ENCODE results near the gene ADAMTSL1. TPM values are rescaled to one million over a fixed set of nuclear protein-coding genes. Genes with fewer than 3 reads are reported as not detected.
A peak's percentile ranks its signal among the peaks of the same experiment; 100 is the strongest.

Gene ADAMTSL1
- total RNA-seq, 1 experiment from 2014 or later = not detected

DNA sequence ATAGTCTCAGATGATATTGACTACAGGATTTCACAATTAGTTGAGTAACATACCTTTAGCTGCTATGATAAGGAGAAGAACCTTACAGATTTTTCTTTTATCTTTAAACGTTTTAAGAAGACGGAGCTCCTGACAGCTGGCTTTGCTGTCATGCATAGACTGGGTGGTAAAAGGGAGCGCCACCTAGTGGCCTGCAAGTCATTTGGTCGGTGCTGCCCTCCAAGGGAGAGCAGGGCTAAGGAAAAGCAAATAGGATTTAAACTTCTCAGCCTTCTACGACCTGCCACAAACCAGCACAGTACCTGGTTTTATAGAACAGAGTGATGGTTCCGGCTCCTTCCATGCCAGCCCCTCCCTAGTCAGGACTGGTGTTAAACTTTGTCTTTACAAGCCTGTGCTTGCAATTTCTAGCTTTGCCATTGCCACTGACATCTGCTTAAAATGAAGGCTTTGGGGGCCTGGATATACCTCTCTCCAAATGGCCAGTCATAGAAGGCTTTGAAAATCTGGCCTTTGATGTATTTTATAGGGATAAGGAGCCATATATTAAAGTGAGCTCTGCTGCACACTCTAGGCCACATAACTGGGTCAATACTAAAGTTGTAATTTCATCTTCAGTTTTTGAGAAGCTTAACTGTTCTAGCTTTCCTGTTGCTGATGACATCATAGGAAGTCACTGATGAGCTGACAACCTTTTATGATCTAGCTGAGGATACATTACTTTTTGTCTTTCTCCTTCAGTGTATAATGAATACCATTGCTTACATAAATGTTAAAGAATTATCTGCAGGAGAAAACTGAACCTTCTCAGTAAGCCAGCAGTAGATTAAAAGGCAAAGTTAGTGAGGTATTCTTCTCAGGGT lies 31.1 kb upstream of the ADAMTSL1 start:
- H3K9ac ChIP-seq (ENCODE audit: low read length) = no peak overlapping the region
- DNase-seq (ENCODE audit: low read depth, low spot score) (peak; percentile 43), ATAC-seq (peak; percentile 97)
- CTCF ChIA-PET = interaction anchor here (0.8 to 1.5 kb wide), 5 partner anchors 8 to 632 kb away, joined by 3 to 9 read pairs (median 5); no protein-coding TSS in a partner anchor
- no peak overlapping the region for H2AFZ ChIP-seq (ENCODE audit: low read depth, low read length, poor library complexity, severe bottlenecking)
- H3K27ac ChIP-seq (ENCODE audit: low read depth, low read length) = no peak overlapping the region
- POLR2A ChIA-PET = no interaction called here
- RAD21 ChIA-PET (ENCODE audit: low non-redundant PET in 1 of 2, low total read pairs in 2 of 2, uncharacterized antibody in 2 of 2, unreplicated experiment in 2 of 2) = interaction anchor here (0.5 to 1.1 kb wide), 4 partner anchors 188 to 570 kb away, joined by 3 read pairs; no protein-coding TSS in a partner anchor
- no peak overlapping the region for H3K4me3 ChIP-seq (replicated peaks in 1 of 2; ENCODE audit: low read depth in 1 of 2, low read length in 2 of 2)
- no peak overlapping the region for H3K4me2 ChIP-seq (ENCODE audit: low read length)
- H3K9me2 ChIP-seq (ENCODE audit: insufficient read depth) = no peaks in the 10 kb centered on the region
- TF ChIP-seq SRF (IDR thresholded peaks at IDR 0.05; ENCODE audit: low read depth) (no peak), EZH2phosphoT487 (IDR thresholded peaks at IDR 0.05; ENCODE audit: borderline replicate concordance) (no peak), SP1 (IDR thresholded peaks at IDR 0.05; ENCODE audit: low read depth) (no peak), RAD21 (IDR thresholded peaks at IDR 0.05; ENCODE audit: low read depth) (peak; percentile 47), EZH2 (IDR thresholded peaks at IDR 0.05) (no peak)
- TF ChIP-seq, protein P1, sequence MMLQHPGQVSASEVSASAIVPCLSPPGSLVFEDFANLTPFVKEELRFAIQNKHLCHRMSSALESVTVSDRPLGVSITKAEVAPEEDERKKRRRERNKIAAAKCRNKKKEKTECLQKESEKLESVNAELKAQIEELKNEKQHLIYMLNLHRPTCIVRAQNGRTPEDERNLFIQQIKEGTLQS (IDR thresholded peaks at IDR 0.05) = no peak
- TF ChIP-seq, protein P2, sequence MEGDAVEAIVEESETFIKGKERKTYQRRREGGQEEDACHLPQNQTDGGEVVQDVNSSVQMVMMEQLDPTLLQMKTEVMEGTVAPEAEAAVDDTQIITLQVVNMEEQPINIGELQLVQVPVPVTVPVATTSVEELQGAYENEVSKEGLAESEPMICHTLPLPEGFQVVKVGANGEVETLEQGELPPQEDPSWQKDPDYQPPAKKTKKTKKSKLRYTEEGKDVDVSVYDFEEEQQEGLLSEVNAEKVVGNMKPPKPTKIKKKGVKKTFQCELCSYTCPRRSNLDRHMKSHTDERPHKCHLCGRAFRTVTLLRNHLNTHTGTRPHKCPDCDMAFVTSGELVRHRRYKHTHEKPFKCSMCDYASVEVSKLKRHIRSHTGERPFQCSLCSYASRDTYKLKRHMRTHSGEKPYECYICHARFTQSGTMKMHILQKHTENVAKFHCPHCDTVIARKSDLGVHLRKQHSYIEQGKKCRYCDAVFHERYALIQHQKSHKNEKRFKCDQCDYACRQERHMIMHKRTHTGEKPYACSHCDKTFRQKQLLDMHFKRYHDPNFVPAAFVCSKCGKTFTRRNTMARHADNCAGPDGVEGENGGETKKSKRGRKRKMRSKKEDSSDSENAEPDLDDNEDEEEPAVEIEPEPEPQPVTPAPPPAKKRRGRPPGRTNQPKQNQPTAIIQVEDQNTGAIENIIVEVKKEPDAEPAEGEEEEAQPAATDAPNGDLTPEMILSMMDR (IDR thresholded peaks at IDR 0.05 in 2 of 3, conservative IDR thresholded peaks at IDR 0.05 in 1 of 3; ENCODE audit: borderline replicate concordance in 1 of 3, insufficient read depth in 1 of 3, low read depth in 2 of 3, low read length in 2 of 3) = peak; percentile 60 to 87 (median 82)
- TF ChIP-seq, protein P3, sequence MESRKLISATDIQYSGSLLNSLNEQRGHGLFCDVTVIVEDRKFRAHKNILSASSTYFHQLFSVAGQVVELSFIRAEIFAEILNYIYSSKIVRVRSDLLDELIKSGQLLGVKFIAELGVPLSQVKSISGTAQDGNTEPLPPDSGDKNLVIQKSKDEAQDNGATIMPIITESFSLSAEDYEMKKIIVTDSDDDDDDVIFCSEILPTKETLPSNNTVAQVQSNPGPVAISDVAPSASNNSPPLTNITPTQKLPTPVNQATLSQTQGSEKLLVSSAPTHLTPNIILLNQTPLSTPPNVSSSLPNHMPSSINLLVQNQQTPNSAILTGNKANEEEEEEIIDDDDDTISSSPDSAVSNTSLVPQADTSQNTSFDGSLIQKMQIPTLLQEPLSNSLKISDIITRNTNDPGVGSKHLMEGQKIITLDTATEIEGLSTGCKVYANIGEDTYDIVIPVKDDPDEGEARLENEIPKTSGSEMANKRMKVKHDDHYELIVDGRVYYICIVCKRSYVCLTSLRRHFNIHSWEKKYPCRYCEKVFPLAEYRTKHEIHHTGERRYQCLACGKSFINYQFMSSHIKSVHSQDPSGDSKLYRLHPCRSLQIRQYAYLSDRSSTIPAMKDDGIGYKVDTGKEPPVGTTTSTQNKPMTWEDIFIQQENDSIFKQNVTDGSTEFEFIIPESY (IDR thresholded peaks at IDR 0.05; ENCODE audit: extremely low read depth, insufficient replicate concordance, low read length) = no peak
- no peaks in the 10 kb centered on the region for H3K9me3 ChIP-seq (ENCODE audit: control insufficient read depth in 1 of 2, insufficient read depth in 1 of 2, low read depth in 1 of 2, low read length in 2 of 2)
- BruUV-seq (replicated peaks) = no TSS peak
- no peaks in the 10 kb centered on the region for H3K27me3 ChIP-seq (ENCODE audit: insufficient read depth, low read length)
- no peaks in the 10 kb centered on the region for H3K79me2 ChIP-seq (ENCODE audit: insufficient read depth, low read length)
- H4K20me1 ChIP-seq (ENCODE audit: insufficient read depth) = no peaks in the 10 kb centered on the region
- intact Hi-C loops (cut with micrococcal nuclease) = loop anchor here (1.0 to 5.0 kb wide), 2 partner anchors 188 to 1014 kb away; no protein-coding TSS in a partner anchor
- H3K36me3 ChIP-seq (ENCODE audit: control insufficient read depth in 1 of 2, insufficient read depth in 2 of 2, low read length in 2 of 2) = no peaks in the 10 kb centered on the region
- no peaks in the 10 kb centered on the region for H3K4me1 ChIP-seq (ENCODE audit: control insufficient read depth in 1 of 2, insufficient read depth in 2 of 2, low read length in 2 of 2)
